Astrocyte of the cerebellum (primary cell): ENCODE data around the gene NPSR1.

Source experiments
- DNase-seq: peaks from one replicate; pipeline ENCODE4 v3.0.0-alpha.2; 2011; ENCODE audit warnings: low read depth
- H3K4me3 ChIP-seq: 2 replicates; pipeline ENCODE4 v1.5.1; 2011; ENCODE audit warnings: mild to moderate bottlenecking, low read depth, low read length, moderate library complexity
- CTCF ChIP-seq: IDR thresholded peaks from 2 replicates; pipeline ENCODE4 v1.5.1; 2012; ENCODE audit warnings: low read length, low read depth, moderate library complexity, mild to moderate bottlenecking; ENCODE audit errors: missing control alignments
- in situ Hi-C: cut with HindIII; loops from 2 replicates; pipeline ENCODE4 v1.10.0; 2017; ENCODE audit warnings: low sequenced_read_pairs

NPSR1 gene

GRCh38 chr7:34839645-34840044 lies 181.6 kb downstream of the NPSR1 start:
- no peak for TF ChIP-seq CTCF
- no peak overlapping the region for H3K4me3 ChIP-seq
- in situ Hi-C loops = no loop called here
- DNase-seq = no peak

GRCh38 chr7:34840176-34840785 lies 182.3 kb downstream of the NPSR1 start:
- no peak for DNase-seq
- in situ Hi-C loops = no loop called here
- H3K4me3 ChIP-seq = no peak overlapping the region
- no peak for TF ChIP-seq CTCF

GRCh38 chr7:34841326-34841725 lies 183.3 kb downstream of the NPSR1 start:
- no peak for DNase-seq
- H3K4me3 ChIP-seq = no peak overlapping the region
- TF ChIP-seq CTCF = no peak
- in situ Hi-C loops = no loop called here

GRCh38 chr7:34842782-34843181 lies 184.8 kb downstream of the NPSR1 start:
- in situ Hi-C loops = no loop called here
- H3K4me3 ChIP-seq = no peak overlapping the region
- peak; percentile 53 for DNase-seq
- no peak for TF ChIP-seq CTCF

GRCh38 chr7:34844406-34844805 lies 186.4 kb downstream of the NPSR1 start:
- in situ Hi-C loops = no loop called here
- no peak for TF ChIP-seq CTCF
- DNase-seq = no peak
- H3K4me3 ChIP-seq = no peak overlapping the region

- TF ChIP-seq CTCF = no peak
- H3K4me3 ChIP-seq = no peak overlapping the region
- in situ Hi-C loops = no loop called here
- no peak for DNase-seq
Measured at GRCh38 chr7:34844936-34845665, 187.1 kb downstream of the NPSR1 start.
